GM21529 (cell line): Measurements from ENCODE around the gene PGLYRP1.

Source experiments
- ATAC-seq: cut with Tn5 transposase; IDR thresholded peaks from one replicate; pipeline ENCODE4 v1.9.1; 2021; ENCODE audit not compliant: unreplicated experiment

Gene PGLYRP1

DNA sequence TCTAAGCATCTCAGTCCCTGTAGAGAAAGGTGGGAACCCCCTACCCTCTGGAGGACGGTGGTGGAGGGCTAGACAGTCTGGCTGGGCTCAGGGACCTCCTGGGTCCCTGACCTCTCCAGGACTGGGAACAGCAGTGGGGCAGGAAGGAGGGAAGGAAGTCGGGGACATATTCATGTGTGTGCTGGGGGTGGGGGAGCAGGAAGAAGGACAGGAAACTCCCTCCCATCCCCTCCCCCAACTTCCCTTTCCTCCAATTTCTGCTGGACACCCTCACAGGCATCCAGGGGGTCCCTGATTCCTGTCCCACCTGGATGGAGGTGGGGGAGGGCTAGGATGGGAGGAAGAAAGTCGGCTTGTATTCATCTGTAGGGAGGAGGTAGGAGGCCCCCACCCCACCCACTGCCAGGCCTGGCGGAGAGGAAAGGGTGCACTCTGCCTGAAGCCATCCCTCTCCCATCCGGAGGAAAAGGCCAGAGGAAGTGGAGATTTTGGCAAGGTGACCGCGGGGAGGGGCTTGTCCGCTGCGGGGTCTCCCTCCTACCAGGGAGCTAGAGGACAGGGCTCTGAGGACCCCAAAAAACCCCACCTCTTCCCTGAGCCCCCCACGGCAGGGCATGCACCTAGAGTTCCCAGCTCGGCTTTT lies 51.5 kb downstream of the PGLYRP1 start:
- ATAC-seq, result no peak

DNA sequence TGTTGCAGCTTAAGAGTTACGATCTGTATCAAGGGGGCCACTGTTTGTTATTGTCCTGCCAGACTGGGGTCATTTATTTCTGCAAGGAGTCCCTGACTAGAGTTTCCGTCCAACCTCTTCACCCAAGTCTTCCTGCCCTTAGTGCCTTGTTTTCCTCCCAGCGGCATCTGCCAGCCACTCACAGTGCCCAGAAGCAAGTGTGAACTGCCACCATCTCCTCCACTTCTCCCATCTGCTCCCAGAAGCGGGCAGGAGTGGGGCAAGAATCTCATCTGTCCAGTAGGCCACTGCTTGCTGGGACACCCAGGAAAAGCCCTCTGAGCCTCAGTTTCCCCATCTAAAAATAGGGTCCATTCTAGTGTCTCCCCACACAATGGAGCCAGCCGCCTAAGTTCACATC lies 53.2 kb downstream of the PGLYRP1 start:
- ATAC-seq, result no peak
